Measurements from ENCODE around the gene PIK3CB.

PIK3CB gene

GRCh38 chr3:138768125-138768524 lies 66.6 kb downstream of the PIK3CB start:
- no peak for TF ChIP-seq CTCF (IDR thresholded peaks at IDR 0.05; ENCODE audit: extremely low read depth, missing control alignments)

GRCh38 chr3:138767498-138768104 lies 67.1 kb downstream of the PIK3CB start:
- TF ChIP-seq CTCF (IDR thresholded peaks at IDR 0.05; ENCODE audit: extremely low read depth, missing control alignments) = no peak
- no peak for DNase-seq (ENCODE audit: low spot score)

More at GRCh38 chr3:138768125-138768524, 66.6 kb downstream of the PIK3CB start:
- no peak for DNase-seq (ENCODE audit: low spot score)

- DNase-seq (ENCODE audit: low spot score) = no peak
Measured at GRCh38 chr3:138761002-138761401, 73.7 kb downstream of the PIK3CB start.

GRCh38 chr3:138748190-138748589 lies 86.5 kb downstream of the PIK3CB start:
- no peak for DNase-seq (ENCODE audit: low spot score)
- no peak for TF ChIP-seq CTCF (IDR thresholded peaks at IDR 0.05; ENCODE audit: extremely low read depth, missing control alignments)

More at GRCh38 chr3:138761002-138761401, 73.7 kb downstream of the PIK3CB start:
- TF ChIP-seq CTCF (IDR thresholded peaks at IDR 0.05; ENCODE audit: extremely low read depth, missing control alignments) = no peak

- no peak for DNase-seq (ENCODE audit: low spot score)
- no peak for TF ChIP-seq CTCF (IDR thresholded peaks at IDR 0.05; ENCODE audit: extremely low read depth, missing control alignments)
Measured at GRCh38 chr3:138747225-138747624, 87.5 kb downstream of the PIK3CB start.

- DNase-seq (ENCODE audit: low spot score) = no peak
Measured at GRCh38 chr3:138740072-138740471, 94.7 kb downstream of the PIK3CB start.

GRCh38 chr3:138732456-138732855 lies 102.3 kb downstream of the PIK3CB start:
- DNase-seq (ENCODE audit: low spot score) = no peak
- TF ChIP-seq CTCF (IDR thresholded peaks at IDR 0.05; ENCODE audit: extremely low read depth, missing control alignments) = no peak

More at GRCh38 chr3:138740072-138740471, 94.7 kb downstream of the PIK3CB start:
- TF ChIP-seq CTCF (IDR thresholded peaks at IDR 0.05; ENCODE audit: extremely low read depth, missing control alignments) = no peak
